22Rv1 (cell line): ENCODE data around the gene C20orf173.

Experiments
- ZFX ChIP-seq: fragments of 450-650 bp; IDR thresholded peaks from 2 replicates; pipeline ENCODE4 v1.6.1; 2017; ENCODE audit warnings: antibody characterized with exemption, borderline replicate concordance
- TF ChIP-seq, protein P1 (sequence below): fragments of 450-650 bp; IDR thresholded peaks from 2 replicates; pipeline ENCODE4 v1.5.1; 2017; ENCODE audit warnings: mild to moderate bottlenecking

DNA sequence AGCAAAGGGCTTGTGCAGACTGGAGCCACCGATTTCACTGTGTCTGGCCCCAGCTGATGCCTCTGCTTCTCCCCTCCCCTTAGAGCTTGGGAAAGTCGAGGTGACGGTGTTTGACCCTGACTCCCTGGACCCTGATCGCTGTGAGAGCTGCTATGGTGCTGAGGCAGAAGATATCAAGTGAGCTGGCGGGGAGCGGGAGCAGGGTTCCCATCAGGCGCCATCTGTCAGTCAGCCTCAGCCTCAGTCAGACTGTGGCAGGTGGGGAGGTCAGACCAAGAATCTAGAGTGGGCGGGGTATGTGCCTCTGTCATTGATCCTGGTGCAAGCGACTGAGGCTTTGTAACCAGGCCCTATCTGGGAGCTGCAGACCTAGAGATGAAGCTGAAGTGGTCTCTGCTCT, 17.9 kb upstream of the C20orf173 start:
- TF ChIP-seq, protein P1, sequence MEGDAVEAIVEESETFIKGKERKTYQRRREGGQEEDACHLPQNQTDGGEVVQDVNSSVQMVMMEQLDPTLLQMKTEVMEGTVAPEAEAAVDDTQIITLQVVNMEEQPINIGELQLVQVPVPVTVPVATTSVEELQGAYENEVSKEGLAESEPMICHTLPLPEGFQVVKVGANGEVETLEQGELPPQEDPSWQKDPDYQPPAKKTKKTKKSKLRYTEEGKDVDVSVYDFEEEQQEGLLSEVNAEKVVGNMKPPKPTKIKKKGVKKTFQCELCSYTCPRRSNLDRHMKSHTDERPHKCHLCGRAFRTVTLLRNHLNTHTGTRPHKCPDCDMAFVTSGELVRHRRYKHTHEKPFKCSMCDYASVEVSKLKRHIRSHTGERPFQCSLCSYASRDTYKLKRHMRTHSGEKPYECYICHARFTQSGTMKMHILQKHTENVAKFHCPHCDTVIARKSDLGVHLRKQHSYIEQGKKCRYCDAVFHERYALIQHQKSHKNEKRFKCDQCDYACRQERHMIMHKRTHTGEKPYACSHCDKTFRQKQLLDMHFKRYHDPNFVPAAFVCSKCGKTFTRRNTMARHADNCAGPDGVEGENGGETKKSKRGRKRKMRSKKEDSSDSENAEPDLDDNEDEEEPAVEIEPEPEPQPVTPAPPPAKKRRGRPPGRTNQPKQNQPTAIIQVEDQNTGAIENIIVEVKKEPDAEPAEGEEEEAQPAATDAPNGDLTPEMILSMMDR: no peak
- no peak for TF ChIP-seq ZFX
